ENCODE measurements around the gene ROM1. TPM values are rescaled to one million over a fixed set of nuclear protein-coding genes. Genes with fewer than 3 reads are reported as not detected.
A peak's percentile ranks its signal among the peaks of the same experiment; 100 is the strongest.
"Not testable (repeated sequence)": the region's sequence is repeated elsewhere in the genome, so short reads cannot be mapped to it uniquely, and the experiment has no call there.

Gene ROM1
- total RNA-seq, 6 donors from 2014 or later = 3.1 to 9.2 (median 5.2) TPM

DNA sequence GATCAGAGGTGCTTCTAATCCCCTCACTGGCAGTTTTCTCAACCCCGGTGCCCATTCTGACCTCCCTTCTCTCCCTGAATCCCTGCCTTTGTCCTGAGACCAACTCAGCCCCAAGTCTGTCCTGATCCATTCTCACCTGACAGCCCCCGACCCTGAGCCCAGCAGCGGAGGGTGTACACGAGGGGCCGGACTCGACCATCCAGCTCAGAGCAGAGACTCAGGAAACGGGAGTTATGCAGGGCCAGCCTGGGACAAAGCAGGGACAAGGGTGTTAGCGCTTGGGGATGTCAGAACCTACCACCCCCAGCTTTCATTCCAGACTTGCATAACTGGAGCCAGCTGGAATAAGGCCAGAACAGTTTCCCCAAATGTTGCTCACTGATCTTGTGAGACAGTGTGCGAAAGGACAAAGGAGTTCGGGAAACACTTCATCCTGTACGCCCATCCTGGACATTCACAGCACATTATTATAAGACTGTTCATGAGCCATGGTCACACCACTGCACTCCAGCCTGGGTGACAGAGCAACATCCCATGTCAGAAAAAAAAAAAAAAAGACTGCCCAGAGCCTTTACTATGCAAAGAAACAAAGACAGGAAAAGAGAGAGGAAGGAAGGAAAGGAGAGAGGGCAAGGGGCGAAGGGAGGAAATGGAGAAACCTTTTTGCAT, 35.9 kb upstream of the ROM1 start:
- 61 to 62% methylated on average over 5 to 12 of the region's 12 CpGs for WGBS, 2 donors
- ATAC-seq (ENCODE audit: low FRiP score in 2 of 2) = no peak
- H3K27me3 ChIP-seq = no peaks in the 10 kb centered on the region

DNA sequence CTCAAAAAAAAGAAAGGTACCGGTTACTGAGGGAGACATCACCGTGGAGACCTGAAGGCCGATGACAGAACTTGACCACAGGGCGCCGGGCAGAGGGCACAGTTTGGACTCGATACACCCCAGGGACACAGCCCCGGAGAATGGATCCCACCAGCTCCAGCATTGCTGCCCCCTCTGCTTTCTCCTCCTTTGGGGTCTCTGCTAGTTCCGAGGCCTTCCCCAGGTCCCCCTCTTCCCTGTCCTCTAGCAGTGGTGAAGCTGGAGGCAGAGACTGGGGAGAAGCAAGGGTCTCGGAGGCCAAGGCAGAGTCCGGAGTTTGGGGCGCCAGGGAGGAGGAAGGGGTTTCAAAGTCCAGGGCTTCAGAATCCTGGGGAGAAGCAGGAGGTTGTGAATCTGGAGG, 34.5 kb upstream of the ROM1 start:
- Histone ChIP-seq H3K27me3 (no peaks in the 10 kb centered on the region), H3K36me3 (peaks cover 4 to 53% (median 22%) of the 10 kb centered on the region in 4 donors), H3K4me3 (no peak overlapping the region), H3K27ac (peak overlapping the region; percentile 61 to 92 (median 81)), H3K4me1 (peaks cover 25 to 29% (median 28%) of the 10 kb centered on the region in 4 donors), H3K9me3 (no peaks in the 10 kb centered on the region)
- WGBS, 2 donors = 95 to 96% methylated on average over 11 of the region's 11 CpGs
- DNase-seq (no peak), ATAC-seq (ENCODE audit: low FRiP score in 2 of 2) (no peak)
- TF ChIP-seq EP300 (IDR thresholded peaks at IDR 0.05) = no peak
- TF ChIP-seq, protein P1, sequence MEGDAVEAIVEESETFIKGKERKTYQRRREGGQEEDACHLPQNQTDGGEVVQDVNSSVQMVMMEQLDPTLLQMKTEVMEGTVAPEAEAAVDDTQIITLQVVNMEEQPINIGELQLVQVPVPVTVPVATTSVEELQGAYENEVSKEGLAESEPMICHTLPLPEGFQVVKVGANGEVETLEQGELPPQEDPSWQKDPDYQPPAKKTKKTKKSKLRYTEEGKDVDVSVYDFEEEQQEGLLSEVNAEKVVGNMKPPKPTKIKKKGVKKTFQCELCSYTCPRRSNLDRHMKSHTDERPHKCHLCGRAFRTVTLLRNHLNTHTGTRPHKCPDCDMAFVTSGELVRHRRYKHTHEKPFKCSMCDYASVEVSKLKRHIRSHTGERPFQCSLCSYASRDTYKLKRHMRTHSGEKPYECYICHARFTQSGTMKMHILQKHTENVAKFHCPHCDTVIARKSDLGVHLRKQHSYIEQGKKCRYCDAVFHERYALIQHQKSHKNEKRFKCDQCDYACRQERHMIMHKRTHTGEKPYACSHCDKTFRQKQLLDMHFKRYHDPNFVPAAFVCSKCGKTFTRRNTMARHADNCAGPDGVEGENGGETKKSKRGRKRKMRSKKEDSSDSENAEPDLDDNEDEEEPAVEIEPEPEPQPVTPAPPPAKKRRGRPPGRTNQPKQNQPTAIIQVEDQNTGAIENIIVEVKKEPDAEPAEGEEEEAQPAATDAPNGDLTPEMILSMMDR (IDR thresholded peaks at IDR 0.05) = no peak

More for the DNA sequence above, 35.9 kb upstream of the ROM1 start:
- Histone ChIP-seq H3K9me3 (no peaks in the 10 kb centered on the region), H3K4me3 (no peak overlapping the region), H3K36me3 (peaks cover 4 to 52% (median 22%) of the 10 kb centered on the region in 4 donors), H3K27ac (peak overlapping the region; percentile 85 to 93 (median 91)), H3K4me1 (peaks cover 30 to 40% (median 37%) of the 10 kb centered on the region in 4 donors)
- DNase-seq = no peak
- peak in 1 of 4 donors; percentile 16 for TF ChIP-seq POLR2A (IDR thresholded peaks at IDR 0.05)
- peak; percentile 52 to 87 for TF ChIP-seq POLR2AphosphoS5 (IDR thresholded peaks at IDR 0.05)
- TF ChIP-seq EP300 (IDR thresholded peaks at IDR 0.05) = peak in 2 of 4 donors; percentile 32 to 69
- TF ChIP-seq, protein P1 (IDR thresholded peaks at IDR 0.05) = no peak

DNA sequence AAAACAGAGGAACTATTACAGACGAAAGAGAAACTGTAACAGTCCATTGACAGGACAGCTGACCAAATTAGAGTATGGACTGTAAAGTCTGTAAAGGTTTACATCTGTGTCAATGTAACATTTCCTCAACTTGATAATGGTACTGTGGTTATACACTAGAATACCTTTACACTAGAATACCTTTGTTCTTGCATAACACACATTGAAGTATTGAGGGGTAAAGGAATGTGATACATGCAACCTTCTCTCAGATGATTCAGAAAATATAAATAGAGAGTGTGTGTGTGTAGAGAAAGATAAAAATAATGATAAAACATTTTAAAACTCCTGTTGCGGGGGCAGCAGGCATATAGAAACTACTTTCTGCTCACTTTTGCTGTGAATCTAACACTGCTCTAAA, 33.8 kb upstream of the ROM1 start:
- Histone ChIP-seq H3K4me3 (no peak overlapping the region), H3K27ac (peak overlapping the region in 1 of 4 donors; percentile 90), H3K27me3 (no peaks in the 10 kb centered on the region), H3K4me1 (peaks cover 25 to 29% (median 28%) of the 10 kb centered on the region in 4 donors), H3K36me3 (peaks cover 4 to 55% (median 22%) of the 10 kb centered on the region in 4 donors), H3K9me3 (no peaks in the 10 kb centered on the region)
- DNase-seq (no peak), ATAC-seq (ENCODE audit: low FRiP score in 2 of 2) (no peak)
- 89 to 92% methylated on average over 2 of the region's 2 CpGs for WGBS, 2 donors
- TF ChIP-seq POLR2AphosphoS5 (IDR thresholded peaks at IDR 0.05) (no peak), POLR2A (IDR thresholded peaks at IDR 0.05) (no peak), EP300 (IDR thresholded peaks at IDR 0.05) (no peak)
- TF ChIP-seq, protein P1 (IDR thresholded peaks at IDR 0.05) = no peak

DNA sequence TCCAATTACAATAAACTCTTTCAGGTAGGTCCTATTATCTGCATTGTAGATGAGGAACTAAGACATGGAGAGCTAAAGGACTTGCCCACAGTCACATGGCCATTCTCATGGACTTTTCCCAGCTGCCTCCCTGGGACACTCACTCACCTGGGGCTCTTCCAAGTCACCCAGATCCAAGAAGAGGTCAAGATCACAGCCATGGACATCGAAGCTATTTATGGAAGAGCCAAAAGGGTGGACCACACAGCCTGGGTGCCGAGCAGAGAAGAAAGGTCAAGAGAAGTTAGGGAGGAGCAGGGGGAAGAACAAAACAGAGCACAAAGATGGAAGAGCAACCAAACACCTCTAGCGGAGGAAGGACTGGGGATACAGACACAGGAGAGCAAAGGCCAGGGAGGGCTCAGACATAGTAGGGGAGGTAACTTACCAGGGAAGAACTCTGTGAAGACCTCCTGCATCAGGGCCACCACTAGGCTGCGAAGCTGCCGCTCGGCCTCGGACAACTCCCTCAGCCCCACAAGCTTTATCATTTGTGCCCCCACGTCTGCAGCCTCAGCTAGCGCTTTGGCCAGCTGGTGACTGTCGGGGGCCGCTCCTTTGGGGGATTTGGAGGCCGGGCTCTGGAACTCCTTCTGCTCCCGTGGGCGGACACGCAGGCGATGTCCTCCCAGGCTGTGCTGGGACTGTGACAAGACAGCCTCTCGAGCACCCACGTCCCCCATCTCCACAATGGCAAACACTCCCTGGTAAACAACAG, 31.9 kb upstream of the ROM1 start:
- peaks cover 4 to 64% (median 31%) of the 10 kb centered on the region in 4 donors for H3K36me3 ChIP-seq
- TF ChIP-seq POLR2AphosphoS5 (IDR thresholded peaks at IDR 0.05) (no peak), EP300 (IDR thresholded peaks at IDR 0.05) (no peak), POLR2A (IDR thresholded peaks at IDR 0.05) (no peak)
- TF ChIP-seq, protein P1 (IDR thresholded peaks at IDR 0.05) = no peak
- no peak for DNase-seq
- H3K9me3 ChIP-seq = no peaks in the 10 kb centered on the region
- H3K27ac ChIP-seq = no peak overlapping the region
- H3K27me3 ChIP-seq = no peaks in the 10 kb centered on the region
- no peak overlapping the region for H3K4me3 ChIP-seq
- peaks cover 9 to 11% (median 10%) of the 10 kb centered on the region in 4 donors for H3K4me1 ChIP-seq
- ATAC-seq (ENCODE audit: low FRiP score in 2 of 2) = no peak
- WGBS, 2 donors = 90 to 91% methylated on average over 17 to 18 of the region's 18 CpGs

DNA sequence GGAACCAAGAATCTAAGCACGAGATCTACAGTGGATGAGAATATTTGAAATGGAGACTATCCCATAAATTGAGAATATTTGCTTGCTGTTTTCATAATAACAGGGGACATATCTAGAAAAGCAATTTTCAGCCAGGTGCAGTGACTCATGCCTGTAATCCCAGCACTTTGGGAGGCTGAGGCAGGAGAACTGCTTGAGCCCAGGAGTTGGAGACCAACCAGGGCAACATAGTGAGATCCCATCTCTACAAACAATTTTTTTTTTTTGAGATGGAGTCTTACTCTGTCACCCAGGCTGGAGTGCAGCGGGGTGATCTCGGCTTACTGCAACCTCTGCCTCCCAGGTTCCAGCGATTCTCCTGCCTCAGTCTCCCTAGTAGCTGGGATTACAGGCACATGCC, 31.3 kb upstream of the ROM1 start:
- ATAC-seq (ENCODE audit: low FRiP score in 2 of 2); DNase-seq; H3K4me1 ChIP-seq; H3K9me3 ChIP-seq; H3K27ac ChIP-seq; H3K4me3 ChIP-seq; H3K27me3 ChIP-seq: not testable (repeated sequence)
- WGBS, 2 donors = 93 to 100% methylated on average over 4 of the region's 4 CpGs
- H3K36me3 ChIP-seq = peaks cover 4 to 62% (median 36%) of the 10 kb centered on the region in 4 donors

DNA sequence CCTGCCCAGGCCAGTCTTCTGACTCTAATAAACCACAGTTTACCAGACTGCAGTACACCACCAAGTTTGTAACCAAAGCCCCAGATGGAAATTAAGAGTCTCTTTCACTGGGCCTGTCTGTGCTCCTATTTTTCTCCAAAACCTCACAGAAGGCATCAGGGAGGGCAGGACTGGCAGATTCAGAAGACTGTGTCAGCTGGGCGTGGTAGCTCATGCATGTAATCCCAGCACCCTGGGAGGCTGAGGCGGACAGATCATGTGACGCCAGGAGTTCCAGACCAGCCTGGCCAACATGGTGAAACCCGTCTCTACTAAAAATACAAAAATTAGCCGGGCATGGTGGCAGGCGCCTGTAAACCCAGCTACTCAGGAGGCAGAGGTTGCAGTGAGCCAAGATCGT, 27.7 kb upstream of the ROM1 start:
- DNase-seq; H3K27me3 ChIP-seq; H3K27ac ChIP-seq; H3K9me3 ChIP-seq; H3K4me3 ChIP-seq; ATAC-seq (ENCODE audit: low FRiP score in 2 of 2): not testable (repeated sequence)
- Histone ChIP-seq H3K4me1 (peaks cover 4 to 14% (median 7%) of the 10 kb centered on the region in 4 donors), H3K36me3 (peaks cover 3 to 64% (median 38%) of the 10 kb centered on the region in 4 donors)
- WGBS, 2 donors = 93 to 97% methylated on average over 7 of the region's 7 CpGs
